ENCODE results near the gene GPC5.

- no peak for TF ChIP-seq POLR2A (IDR thresholded peaks at IDR 0.05)
- TF ChIP-seq, protein P1, sequence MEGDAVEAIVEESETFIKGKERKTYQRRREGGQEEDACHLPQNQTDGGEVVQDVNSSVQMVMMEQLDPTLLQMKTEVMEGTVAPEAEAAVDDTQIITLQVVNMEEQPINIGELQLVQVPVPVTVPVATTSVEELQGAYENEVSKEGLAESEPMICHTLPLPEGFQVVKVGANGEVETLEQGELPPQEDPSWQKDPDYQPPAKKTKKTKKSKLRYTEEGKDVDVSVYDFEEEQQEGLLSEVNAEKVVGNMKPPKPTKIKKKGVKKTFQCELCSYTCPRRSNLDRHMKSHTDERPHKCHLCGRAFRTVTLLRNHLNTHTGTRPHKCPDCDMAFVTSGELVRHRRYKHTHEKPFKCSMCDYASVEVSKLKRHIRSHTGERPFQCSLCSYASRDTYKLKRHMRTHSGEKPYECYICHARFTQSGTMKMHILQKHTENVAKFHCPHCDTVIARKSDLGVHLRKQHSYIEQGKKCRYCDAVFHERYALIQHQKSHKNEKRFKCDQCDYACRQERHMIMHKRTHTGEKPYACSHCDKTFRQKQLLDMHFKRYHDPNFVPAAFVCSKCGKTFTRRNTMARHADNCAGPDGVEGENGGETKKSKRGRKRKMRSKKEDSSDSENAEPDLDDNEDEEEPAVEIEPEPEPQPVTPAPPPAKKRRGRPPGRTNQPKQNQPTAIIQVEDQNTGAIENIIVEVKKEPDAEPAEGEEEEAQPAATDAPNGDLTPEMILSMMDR (IDR thresholded peaks at IDR 0.05) = no peak
Observed at GRCh38 chr13:91405240-91405639, 6.8 kb downstream of the GPC5 start.

All from testis (tissue), 2 donors.